IPS-15b (cell line): ENCODE data around the gene MECR.

Experiments
- H3K27me3 ChIP-seq: one replicate; pipeline ENCODE4 v1.6.1; 2013; ENCODE audit warnings: low read length; ENCODE audit not compliant: control insufficient read depth, insufficient read depth
- H3K36me3 ChIP-seq: one replicate; pipeline ENCODE4 v1.6.1; 2013; ENCODE audit warnings: low read length; ENCODE audit not compliant: control insufficient read depth, insufficient read depth
- H3K4me1 ChIP-seq: one replicate; pipeline ENCODE4 v1.6.1; 2013; ENCODE audit warnings: mild to moderate bottlenecking, low read length; ENCODE audit not compliant: control insufficient read depth, insufficient read depth
- H3K4me3 ChIP-seq: one replicate; pipeline ENCODE4 v1.5.1; 2013; ENCODE audit warnings: low read depth, low read length
- H3K9ac ChIP-seq: one replicate; pipeline ENCODE4 v1.6.1; 2013; ENCODE audit warnings: low read depth, mild to moderate bottlenecking, low read length
- H3K9me3 ChIP-seq: one replicate; pipeline ENCODE4 v1.6.1; 2013; ENCODE audit warnings: mild to moderate bottlenecking, low read length; ENCODE audit not compliant: control insufficient read depth, insufficient read depth

The MECR gene

DNA sequence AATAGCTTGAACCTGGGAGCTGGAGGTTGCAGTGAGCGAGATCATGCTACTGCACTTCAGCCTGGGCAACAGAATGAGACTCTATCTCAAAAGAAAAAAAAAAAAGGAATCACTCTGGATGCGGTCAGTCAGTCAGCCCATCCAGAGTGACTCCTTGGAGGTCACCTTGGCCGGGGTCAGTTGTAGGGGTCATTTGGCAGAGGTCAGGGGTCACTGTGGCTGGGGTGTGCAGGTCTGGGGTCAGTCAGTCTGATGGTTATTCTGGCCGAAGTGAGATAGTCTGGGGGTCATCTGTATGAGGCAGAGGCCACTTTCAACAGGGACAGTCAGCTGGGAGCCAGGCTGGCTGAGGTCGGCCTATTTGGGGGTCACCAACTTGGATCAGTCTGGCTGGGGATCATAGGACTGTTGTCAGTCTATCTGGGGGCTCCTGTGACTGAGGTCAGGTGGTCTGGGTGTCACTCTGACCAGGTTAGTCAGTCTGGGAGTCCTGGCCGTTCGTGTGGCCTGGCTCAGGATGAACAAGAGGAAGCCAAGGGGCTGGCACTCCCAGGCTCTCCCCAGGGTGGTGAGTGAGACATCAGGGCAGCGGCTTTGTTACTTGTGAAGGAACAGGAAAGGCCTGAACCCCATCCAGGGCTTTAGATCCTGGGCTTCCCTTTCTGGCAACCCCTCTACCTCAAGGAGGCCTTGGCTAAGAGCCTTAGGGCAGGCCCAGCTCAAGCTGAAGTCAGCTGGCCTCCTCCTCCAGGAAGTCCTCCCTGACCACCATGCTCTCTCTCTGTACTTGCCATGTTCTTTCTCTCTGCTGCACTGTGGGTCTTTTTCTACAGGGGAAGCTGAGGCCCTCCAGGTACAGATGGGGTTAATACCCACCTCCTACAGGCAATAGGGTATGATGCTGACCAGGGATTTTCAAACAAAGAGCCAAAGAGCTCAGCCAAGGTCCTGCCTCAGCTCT lies 20.7 kb upstream of the MECR start:
- no peak overlapping the region for H3K4me3 ChIP-seq
- no peaks in the 10 kb centered on the region for H3K36me3 ChIP-seq
- no peaks in the 10 kb centered on the region for H3K9me3 ChIP-seq
- peaks cover 14% of the 10 kb centered on the region for H3K4me1 ChIP-seq
- H3K9ac ChIP-seq = no peak overlapping the region
- no peaks in the 10 kb centered on the region for H3K27me3 ChIP-seq

DNA sequence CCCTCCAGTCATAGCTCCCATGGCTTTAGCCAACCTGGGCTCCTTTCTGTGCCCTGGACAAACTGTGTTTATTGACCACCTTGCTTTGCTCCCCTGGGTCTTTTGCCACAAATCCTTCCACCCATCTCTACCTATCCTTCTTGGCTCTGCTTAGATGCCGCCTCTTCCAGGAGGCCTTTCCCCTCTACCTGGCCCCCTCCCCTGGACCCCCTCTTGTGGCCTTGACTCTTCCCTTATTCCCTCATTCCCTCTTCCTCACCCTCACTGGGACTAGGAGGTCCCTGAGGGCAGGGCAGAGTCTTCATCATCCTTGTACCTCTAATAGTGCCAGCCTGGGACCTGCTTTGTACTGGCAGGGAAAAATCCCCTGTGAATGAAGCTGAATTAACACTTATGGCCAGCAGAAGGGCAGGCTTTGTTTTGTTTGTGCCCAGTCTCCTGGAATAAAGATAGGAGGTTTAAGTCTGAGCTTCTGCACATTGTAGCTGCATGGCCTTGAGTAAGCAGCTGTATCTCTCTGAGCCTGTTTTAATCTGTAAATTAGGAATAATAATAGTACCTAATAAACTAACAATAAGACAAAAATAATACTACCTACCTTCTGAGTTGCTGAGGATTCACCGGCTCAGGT lies 19.3 kb upstream of the MECR start:
- Histone ChIP-seq H3K4me3 (no peak overlapping the region), H3K36me3 (no peaks in the 10 kb centered on the region), H3K9ac (no peak overlapping the region), H3K4me1 (peaks cover 13% of the 10 kb centered on the region), H3K27me3 (no peaks in the 10 kb centered on the region), H3K9me3 (no peaks in the 10 kb centered on the region)

DNA sequence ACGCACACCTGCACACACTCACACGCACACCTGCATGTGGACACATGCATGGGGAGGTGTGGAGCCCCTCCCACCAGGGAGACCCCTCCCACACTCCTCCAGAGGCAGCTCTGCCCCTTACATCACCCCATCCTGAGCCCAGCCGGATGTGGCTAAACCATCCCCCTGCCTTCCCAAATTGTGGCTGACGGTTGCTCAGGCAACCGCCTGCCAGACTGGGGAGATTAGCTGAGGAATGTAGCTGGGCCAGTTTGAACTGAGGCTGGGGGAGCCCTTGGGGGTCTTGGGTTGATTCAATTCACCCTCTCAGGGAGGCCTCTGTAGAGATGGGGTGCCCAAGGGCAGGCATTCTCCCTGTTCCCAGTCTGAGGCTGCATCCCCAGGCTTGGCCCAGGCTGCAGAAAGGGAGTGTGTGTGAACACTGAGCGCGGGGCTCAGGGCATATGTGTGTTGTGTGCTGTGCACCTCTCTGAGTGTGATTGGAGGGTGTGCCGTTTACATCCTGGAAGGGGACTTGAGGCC lies 18.5 kb upstream of the MECR start:
- H3K4me3 ChIP-seq = peak overlapping the region; percentile 20
- no peaks in the 10 kb centered on the region for H3K9me3 ChIP-seq
- no peak overlapping the region for H3K9ac ChIP-seq

DNA sequence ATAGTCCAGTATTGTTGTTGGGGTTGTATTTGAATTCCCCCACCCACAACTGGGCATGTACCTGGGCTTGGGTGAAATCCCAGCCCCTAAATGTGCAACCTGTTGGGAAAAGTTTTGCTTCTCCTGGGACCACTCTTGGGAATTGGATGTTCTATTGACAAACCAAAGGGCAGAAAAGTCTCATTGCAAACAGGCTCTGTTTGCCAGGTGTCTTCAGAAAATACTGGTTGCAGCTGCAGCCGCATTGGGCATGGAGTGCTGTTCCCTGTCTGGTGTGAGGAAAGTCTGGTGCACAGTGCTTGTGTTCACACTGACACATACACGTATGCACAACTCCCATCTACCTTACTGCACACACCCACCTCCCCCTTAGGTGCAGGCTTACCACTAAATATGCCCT lies 17.7 kb upstream of the MECR start:
- no peak overlapping the region for H3K9ac ChIP-seq

More for the DNA sequence above, 18.5 kb upstream of the MECR start:
- no peaks in the 10 kb centered on the region for H3K36me3 ChIP-seq
- peaks cover 13% of the 10 kb centered on the region for H3K4me1 ChIP-seq
- no peaks in the 10 kb centered on the region for H3K27me3 ChIP-seq

DNA sequence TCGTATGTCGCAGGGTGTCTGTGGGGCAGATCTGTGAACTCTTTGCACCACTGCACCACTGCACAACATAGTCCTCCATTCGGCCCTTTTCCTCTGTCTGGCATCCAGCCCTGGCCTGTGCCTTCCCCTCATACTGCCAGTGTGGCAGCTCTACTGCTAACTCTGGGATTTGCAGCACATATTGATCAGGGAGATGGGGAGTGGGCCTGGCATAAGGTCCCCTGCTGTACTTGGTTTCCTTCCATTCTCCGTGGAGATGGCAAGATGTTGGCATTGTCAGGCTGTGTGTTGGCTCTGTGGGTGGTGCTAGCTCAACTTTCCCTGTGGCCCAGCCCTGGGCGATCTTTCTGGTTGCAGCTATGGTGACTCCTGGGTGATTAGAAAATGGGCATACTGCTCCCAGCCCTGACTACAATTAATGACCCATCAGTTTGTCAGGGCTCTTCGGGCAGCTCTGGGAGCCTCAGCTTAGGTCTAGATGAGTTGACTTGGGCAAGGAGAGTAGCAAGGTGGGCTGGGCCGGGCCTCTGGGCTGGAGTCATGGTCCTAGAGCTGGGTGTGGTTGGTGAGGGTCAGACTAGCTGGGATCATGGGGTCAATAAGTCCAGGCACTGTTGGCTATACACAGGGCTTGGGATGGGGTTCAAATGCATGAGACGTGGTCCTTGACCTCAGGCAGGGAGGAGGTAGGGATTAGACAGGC lies 17.0 kb upstream of the MECR start:
- Histone ChIP-seq H3K36me3 (no peaks in the 10 kb centered on the region), H3K4me1 (peaks cover 16% of the 10 kb centered on the region), H3K9me3 (no peaks in the 10 kb centered on the region), H3K27me3 (no peaks in the 10 kb centered on the region), H3K4me3 (no peak overlapping the region), H3K9ac (no peak overlapping the region)

More for the DNA sequence above, 17.7 kb upstream of the MECR start:
- peaks cover 13% of the 10 kb centered on the region for H3K4me1 ChIP-seq
- no peak overlapping the region for H3K4me3 ChIP-seq
- H3K36me3 ChIP-seq = no peaks in the 10 kb centered on the region
- no peaks in the 10 kb centered on the region for H3K27me3 ChIP-seq
- H3K9me3 ChIP-seq = no peaks in the 10 kb centered on the region

DNA sequence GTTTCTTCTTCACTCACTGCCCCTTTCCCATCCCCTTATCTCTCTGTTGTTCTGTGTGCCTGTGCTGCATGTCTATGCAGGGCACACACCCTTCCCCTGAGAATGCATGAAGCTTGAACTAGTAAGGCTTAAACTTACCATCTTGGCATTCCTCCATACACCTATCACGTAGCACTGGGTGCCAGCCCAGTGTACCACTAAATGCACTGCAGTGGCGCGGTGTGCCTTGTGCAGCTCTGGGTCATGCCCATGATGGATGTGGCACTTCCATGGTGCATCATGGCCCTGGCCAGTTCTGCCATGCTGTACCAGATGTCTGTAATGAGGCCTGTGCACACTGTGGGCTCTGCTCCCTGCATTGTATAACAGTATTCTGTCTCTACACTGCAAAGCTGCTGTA lies 16.3 kb upstream of the MECR start:
- H3K4me1 ChIP-seq = peaks cover 16% of the 10 kb centered on the region
- H3K36me3 ChIP-seq = no peaks in the 10 kb centered on the region
- no peaks in the 10 kb centered on the region for H3K9me3 ChIP-seq
- no peak overlapping the region for H3K4me3 ChIP-seq
- H3K27me3 ChIP-seq = no peaks in the 10 kb centered on the region
- no peak overlapping the region for H3K9ac ChIP-seq

DNA sequence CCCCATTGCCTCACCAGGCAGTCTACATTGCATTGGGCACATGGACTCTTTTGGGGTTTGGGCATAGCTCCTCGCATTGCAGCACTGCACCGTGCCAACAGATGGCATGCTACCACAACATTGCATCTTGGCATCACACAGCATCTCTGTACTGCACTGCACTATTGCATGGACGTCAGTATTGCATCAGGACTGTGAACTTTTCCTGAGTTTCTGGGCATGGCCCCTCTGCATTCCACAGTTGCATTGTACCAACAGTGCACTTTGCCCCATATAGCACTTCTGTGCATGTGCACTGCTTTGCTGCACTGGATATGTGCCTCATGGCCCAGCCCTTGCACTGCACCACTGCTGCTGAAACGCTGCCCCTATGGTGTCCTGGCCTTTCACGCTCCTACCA lies 15.1 kb upstream of the MECR start:
- Histone ChIP-seq H3K4me3 (no peak overlapping the region), H3K4me1 (peaks cover 16% of the 10 kb centered on the region), H3K27me3 (no peaks in the 10 kb centered on the region), H3K36me3 (no peaks in the 10 kb centered on the region), H3K9me3 (no peaks in the 10 kb centered on the region), H3K9ac (no peak overlapping the region)

DNA sequence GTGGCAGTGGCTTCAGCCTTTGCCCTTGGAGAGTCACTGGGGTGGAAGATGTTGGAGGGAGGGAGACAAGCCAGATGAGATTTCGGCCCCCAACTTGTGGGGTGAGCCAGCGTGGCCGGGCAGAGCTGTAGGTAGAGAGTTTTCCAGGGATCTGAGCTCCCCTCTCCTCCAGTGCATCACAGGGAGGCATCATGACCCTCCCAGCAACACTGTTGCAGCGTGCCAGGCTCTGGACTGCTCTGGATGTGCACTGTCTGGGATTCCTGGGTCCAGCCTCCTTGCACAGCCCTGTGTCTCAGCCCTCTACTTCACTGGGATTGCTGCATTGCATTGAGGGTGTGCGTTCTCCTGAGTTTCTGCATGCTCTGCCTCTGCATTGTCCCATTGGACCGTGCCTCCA lies 14.5 kb upstream of the MECR start:
- Histone ChIP-seq H3K9ac (no peak overlapping the region), H3K9me3 (no peaks in the 10 kb centered on the region), H3K27me3 (no peaks in the 10 kb centered on the region), H3K36me3 (no peaks in the 10 kb centered on the region), H3K4me1 (peaks cover 16% of the 10 kb centered on the region), H3K4me3 (no peak overlapping the region)

DNA sequence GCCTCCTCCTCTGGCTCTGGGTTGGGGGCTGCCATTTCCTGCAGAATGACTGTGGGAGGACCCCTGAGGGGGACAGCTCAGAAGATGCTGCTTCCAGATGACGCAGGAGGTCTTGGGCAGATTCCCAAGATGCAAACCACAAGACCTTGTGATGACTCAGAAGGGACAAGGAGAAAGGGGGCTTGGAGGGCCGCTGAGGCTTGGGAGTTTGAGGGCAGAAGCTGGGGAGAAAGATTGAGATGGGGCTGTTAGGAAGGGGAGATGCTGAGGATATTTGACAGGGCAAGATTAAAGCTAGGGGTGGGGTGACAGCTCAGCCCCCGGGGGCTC lies 13.1 kb upstream of the MECR start:
- peaks cover 12% of the 10 kb centered on the region for H3K27me3 ChIP-seq
- no peaks in the 10 kb centered on the region for H3K9me3 ChIP-seq
- H3K9ac ChIP-seq = no peak overlapping the region
- H3K4me3 ChIP-seq = no peak overlapping the region
- no peaks in the 10 kb centered on the region for H3K36me3 ChIP-seq
- peaks cover 16% of the 10 kb centered on the region for H3K4me1 ChIP-seq

DNA sequence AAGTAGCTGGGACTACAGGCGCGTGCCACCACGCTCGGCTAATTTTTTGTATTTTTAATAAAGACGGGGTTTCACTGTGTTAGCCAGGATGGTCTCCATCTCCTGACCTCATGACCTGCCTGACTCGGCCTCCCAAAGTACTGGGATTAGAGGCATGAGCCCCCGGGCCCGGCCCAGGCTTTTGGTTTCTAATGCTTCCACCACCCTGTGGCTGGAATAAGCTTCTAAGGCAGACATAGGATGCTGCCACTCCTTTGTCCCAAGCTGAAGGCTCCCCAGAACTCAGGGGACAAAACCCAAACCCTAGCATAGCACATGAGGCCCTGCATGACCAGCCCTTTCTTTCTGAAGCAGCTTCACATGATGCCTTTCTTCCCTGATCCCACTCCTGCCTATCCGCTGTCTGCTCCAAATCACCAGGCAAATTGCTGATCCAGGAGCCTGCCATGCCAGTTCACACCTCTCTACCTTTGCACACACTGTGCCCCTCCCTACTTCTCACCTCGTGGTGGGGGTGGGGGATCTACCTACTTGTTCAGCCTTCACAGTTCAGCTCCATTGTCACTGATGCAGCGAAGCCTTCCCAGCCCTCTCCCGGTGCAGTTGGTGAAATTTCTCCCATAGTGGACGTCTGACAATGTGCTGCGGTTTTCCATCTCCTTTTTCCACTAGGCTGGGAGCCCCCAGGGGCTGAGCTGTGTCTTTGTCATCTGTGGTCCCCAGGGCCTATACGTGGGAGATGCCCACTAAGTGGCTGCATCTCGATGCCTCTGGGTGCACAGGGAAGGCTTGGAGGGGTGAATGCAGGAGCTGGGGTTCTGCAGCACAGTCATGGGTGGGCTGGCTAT lies 12.5 kb upstream of the MECR start:
- no peaks in the 10 kb centered on the region for H3K36me3 ChIP-seq
- H3K27me3 ChIP-seq = peaks cover 18% of the 10 kb centered on the region
- H3K4me3 ChIP-seq = no peak overlapping the region
- peaks cover 17% of the 10 kb centered on the region for H3K4me1 ChIP-seq
- no peak overlapping the region for H3K9ac ChIP-seq
- H3K9me3 ChIP-seq = no peaks in the 10 kb centered on the region

DNA sequence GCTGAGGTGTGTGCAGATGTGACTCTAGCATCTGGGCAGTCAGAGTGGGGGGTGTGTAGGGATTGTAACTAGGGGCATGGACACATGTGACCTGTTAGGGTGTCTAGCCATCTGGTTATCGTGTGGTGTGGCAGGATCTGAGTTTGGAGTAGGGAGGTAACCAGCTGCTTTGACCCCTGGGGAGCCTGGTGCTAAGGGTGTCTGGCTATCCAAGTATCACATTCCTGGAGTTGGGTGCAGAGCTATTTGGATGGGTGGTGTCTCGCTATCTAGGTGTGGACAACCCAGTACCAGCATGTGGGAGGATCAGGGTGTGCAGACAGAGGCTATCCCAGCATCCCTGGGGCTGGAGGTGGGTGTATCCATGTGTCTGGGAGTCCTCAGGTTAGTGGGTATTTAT lies 10.3 kb upstream of the MECR start:
- H3K36me3 ChIP-seq = no peaks in the 10 kb centered on the region
- no peak overlapping the region for H3K9ac ChIP-seq
- H3K27me3 ChIP-seq = peaks cover 32% of the 10 kb centered on the region

More for the DNA sequence above, 10.3 kb upstream of the MECR start:
- H3K4me3 ChIP-seq = no peak overlapping the region
- peaks cover 17% of the 10 kb centered on the region for H3K4me1 ChIP-seq
- H3K9me3 ChIP-seq = no peaks in the 10 kb centered on the region
